GM18499 (cell line): ENCODE data around the gene DDX10.

ENCODE experiments used
- ATAC-seq: cut with Tn5 transposase; IDR thresholded peaks from one replicate; pipeline ENCODE4 v1.9.1; 2021; ENCODE audit warnings: moderate number of reproducible peaks; ENCODE audit not compliant: insufficient read depth, unreplicated experiment

DDX10 gene

DNA sequence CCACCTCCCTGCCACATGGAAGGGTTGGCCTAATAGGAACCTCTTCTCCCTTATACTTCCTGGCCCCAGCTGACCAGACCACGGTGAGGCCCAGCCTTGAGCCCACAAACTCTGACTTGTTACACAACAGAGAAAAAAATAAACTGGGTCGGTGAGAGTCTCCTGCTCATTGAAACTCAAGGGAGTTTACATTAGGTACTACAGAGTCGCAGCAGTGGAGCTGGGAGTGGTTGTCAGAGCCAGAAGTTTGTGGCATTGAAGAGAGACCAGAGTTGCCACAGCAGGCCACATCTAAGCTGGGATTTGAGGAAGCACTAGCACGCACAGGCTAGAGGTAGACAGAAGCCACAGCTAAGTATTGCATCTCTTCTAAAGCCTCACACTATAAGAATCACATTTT is 296.2 kb downstream of the DDX10 start:
- ATAC-seq = no peak

DNA sequence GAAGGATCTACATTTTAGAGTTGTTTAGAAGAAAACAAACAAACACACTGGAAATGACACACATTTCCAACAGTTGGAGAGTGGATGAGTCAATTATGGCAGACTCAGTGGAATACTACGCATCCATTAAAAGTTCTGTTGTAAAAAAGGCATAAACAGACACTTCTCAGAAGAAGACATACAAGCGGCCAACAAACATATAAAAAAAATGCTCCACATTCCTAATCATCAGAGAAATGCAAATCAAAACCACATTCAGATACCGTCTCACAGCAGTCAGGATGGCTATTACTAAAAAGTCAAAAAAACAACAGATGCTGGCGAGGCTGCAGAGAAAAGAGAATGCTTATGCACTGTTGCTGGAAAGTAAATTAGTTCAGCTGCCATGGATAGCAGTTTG is 298.2 kb downstream of the DDX10 start:
- no peak for ATAC-seq

DNA sequence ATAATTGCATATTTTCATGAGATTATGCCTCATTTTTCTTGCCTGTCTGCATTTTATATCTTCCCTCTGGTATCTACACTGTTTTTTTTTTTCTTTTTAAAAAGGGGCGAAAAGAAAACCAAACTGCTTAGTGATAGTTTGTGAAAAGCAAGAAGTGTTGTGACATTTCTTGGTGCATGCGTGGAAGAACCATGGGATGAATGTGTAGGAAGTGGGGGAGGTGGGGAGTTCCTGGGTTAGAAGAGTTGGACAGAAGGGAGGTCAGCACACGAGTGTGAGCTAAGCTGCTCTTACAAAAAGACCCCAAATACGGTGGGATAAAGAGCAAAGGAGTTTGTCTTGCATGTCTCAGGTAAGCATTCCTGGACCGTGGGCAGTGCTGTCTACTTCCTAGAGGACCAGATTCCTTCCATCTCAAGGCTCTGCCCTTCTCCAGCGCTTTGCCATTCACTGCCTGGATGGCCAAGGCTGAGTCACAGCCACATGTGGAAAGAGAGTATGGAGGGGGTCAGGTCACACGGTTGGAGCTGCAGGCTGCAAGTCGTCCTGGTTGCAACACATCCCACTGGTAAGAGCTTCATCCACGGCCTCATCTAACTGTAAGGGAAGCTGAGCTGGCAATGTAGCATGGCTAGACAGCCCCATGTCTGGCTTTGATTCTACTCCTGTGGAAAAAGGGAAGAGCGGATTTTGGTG is 300.6 kb downstream of the DDX10 start:
- no peak for ATAC-seq

DNA sequence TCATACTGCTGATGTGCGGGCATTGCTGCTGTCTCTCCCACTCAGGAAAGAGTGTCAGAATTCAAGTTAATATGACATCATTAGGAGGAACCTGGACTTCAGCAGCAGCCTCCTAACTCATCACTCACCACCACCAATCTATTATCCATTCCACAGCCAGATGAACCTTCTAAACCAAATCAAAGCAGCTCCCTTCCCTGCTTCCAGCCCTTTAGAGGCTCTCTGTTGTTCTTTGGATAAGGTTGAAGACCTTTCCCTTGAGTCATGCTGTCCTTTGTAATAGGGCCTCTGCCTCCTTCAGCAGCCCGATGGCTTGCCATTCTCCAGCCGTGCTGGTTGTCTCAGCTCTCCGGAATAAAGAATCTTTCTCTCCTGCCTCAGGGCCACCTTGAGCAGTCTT is 301.3 kb downstream of the DDX10 start:
- no peak for ATAC-seq

DNA sequence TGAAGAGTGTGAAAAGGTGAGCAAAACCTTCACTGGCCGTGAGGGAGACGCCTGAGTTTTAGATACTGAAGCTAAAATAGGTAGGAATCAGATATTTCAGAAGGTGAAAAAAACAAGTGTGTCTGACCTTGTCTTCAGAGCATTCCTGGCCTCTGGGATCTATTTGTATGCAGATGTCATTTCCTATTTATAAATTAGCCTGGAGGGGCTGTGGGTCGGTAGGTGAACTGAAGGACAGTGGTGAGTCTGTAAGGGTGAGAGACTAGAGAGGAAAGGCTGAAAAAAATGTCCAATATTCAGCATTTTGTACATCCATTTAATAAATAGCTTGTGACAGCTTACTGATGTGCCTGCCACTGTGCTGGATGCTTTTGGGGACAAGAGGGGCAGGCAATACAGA is 302.1 kb downstream of the DDX10 start:
- no peak for ATAC-seq

DNA sequence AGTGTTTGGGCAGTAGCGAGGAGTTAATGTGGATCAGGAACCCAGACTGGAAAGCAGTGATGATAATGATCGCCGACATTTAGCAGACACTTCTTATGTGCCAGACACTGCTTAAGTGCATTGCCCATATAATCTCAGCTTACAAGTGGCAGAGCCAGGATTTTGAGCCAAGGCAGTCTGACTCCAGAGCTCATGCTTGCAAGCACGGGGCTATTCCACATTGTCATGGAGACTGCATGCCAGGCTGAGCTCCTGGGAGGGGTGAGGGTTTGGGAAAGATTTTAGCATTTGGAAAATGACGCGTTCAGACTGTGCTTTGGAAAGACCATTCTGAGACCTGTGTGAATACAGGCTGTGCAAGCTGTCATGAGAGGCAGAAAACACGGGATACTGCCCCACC is 302.7 kb downstream of the DDX10 start:
- no peak for ATAC-seq

DNA sequence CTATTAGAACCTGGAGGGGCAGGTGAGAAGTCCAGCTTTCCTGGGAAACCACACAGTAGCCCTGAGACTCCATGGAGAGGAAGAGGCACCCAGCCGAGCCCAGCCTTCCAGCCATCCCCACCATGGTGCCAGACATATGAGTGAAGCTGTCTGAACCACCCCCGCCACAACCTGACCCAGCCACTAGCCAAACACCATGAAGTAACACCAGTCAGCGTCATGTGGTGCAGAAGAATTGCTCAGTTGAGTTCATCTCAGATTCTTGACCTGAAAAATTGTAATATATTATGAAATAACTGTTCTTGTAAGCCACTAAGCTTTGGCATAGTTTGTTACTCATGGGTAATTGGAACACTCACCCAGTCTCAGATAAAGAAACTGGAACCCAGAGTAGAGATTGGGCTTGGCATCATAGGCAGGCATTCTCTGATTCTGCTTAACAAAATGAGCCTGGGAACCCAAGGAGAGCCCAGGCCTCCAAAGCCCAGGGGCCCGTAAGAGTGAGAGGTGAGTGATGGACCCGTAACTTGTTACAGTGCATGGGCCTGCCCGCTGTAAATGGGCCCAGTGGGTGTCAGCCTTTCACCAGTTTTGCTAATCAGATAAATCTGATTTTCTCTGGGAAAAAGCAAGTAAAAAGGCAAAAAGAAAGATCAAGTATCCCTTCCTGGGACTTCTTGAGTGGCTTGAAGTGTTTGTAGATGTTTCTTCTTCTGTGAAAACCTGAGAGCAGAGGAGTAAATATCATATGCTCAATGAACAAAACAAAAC is 305.5 kb downstream of the DDX10 start:
- no peak for ATAC-seq

DNA sequence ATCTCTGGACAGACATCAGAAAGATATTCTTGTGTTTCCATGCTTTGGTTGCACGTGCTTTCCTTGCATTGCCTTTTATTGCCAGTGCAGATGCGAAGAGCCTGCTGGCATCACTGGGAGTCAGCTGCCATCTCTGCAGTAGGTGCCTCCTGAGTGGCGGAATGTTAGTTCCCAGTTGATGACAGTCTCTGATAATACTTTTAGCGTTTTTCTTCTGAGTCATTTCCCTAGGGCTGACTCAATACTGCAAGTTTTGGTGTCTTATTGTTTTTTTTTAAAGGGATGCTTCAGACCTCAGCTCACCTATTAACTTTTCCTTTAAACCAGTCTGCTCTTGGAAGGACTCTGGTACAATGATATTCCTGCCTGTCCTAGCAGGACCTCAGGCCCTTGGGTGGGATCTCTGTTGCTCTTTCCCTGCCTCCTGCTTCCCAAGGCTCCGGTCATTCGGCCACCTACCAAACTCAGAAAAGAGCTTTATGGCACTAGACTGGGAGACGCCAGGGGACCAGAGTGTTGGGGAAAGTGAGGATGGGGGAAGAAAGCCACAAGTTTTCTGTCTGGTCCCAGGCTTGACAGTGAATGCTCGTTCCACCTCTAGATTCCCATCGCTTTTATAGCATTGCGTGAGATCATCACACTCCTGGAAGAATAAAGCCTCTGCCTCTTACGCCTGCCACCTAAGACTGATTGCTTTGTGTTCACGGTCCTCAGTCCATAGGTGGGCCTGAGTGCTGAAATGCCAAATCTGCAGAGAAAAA is 308.7 kb downstream of the DDX10 start:
- no peak for ATAC-seq

DNA sequence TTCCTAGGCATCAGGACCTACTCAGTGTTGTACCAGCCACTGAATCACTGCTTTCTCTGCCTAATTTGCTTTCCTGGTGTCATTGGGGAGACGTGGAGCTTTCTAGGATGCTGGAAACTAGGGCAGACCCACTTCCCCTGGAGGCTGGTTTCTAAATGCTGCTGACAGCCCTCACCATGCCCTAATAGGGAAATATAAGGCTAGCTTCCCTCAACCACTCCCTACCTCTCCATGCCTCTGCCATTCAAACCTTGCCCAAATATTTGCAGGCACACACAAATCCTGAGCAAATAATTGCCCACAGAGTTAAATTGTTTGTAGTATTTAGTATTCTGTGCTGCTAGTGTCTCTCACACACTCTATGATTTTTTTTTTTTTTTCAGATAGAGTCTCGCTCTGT is 310.2 kb downstream of the DDX10 start:
- no peak for ATAC-seq

DNA sequence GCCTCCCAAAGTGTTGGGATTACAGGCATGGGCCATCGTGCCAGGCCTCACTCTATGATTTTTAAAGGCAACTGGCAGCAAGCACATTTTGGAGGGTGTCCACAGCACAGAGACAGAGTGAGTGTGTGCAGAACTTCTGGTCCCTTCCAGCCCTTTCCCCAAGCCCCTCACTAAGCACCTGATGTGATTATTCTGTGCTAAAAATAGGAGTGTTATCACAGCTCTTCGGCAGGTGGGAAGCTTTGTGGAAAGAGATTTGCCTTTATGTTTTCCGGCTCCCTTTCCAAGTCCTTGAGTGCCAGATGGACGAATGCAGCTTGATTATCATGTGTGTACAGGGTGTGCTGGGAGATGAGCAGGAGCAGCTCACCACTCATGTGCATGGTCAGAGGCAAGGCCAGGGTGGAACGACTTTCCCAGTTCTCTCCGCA is 310.8 kb downstream of the DDX10 start:
- no peak for ATAC-seq

DNA sequence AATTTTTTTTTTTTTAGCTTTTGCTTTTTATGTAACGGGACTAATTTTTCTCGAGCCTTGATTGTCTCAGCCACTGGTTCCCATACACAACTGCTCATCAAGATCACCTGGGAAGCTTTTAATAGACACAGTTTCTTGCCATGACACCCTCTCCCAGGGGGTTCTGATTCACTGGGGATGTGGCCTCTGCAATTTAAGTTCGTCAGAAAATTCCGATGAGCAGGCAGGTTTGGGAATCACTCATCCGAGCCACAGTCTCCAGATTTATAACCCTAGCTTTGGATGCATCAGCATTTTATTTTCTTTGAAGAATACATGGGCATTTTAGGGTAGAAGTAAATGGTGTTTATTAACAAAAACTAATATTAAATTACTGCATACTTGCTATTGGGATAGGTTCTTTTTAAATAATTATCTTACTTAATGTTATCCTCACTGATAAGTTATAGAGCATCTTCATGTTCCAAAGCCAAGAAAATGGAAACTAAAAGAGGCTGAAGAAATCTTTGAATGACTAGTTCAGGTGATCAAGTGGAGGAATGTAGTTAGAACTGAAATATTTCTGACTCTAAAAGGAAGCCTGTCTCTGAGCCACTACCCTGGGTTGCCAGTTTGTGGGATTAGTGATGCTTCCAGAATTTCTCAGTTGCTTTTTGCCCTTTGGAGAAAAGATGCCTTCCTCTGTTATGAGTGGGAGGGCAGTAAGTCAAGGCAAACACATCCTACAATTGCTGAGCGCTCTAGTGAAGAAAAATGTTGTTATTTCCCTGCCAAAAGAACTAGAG is 319.0 kb downstream of the DDX10 start:
- ATAC-seq = no peak

DNA sequence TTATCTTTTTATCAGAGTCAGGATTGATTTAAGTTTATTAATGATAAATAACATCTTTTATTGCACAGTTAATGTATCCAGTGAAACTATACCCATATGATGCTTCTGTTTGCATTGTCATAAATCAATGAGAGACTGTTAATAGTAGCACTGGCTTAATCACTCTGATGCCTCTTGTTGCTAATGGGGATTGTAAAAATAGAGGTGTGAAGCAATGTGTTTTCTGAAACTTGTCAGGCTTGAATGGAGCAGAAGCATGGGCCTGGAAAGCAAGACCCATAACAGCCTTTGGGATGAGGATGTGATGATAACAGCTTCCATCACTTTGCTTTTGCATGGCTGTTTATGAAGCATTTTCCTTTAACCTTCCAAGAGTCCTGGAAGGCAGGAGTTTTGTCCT is 319.7 kb downstream of the DDX10 start:
- no peak for ATAC-seq

DNA sequence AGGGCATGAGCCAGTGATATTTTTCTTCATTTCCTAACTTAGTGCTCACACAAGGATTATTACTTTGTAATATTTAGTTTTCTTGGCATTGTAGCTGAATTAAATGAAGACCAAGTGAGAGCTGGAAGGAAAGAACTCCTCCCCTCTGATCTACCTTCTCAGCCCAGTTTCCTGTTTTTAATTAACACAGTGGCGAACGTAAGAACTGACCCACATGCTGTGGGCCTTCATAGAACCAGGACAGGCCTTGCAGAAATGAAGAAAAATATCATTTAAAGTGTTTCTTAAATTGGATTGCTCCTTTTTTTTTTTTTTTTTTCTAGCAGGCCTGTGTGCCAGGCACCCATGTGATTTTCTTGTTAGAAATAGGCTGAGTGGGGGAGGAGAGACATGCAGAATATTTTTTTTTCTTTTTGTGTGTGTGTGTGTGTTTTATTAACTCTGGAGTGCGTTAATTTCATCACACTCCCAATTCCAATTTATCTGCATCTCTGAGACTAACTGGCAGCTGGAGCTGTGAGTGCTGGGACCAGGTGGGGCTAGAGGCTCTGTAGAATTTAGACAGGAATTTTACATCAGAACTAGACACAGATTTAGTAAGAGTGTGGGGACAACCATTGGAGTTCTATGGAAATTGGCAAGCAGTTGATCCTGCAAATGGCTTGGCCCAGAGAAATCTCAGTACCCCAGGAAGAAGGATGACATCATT is 320.5 kb downstream of the DDX10 start:
- no peak for ATAC-seq

DNA sequence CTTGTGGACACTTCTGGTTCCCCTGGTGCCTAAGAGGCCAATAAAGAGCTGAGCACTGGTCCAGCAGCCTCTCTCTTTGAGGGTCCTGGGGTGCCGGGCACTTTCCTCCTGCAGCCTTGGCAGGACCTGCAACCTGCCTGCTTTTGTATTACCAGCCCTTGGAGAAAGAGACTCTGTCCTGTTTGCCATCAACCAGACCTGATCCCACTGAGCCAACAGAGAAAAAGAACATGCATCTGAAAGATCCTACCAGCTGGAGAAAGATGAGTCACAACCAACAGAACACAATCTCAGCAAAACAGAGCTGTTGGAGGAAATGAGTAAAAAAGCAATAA is 321.0 kb downstream of the DDX10 start:
- ATAC-seq = no peak
